Heart left ventricle (tissue), 16 donors: ENCODE measurements around the gene NCOA1. TPM values are rescaled to one million over a fixed set of nuclear protein-coding genes. Genes with fewer than 3 reads are reported as not detected.

Source experiments
- ATAC-seq, 4 donors: fragments of 200-7000 bp; cut with Tn5 transposase; one replicate each; pipeline ENCODE4 v1.9.1; 2020 to 2022; ENCODE audit warnings: moderate library complexity in 4 of 4, mild to moderate bottlenecking in 3 of 4, moderate number of reproducible peaks in 1 of 4
- DNase-seq, 5 donors: peaks; one replicate each; pipeline ENCODE4 v3.0.0-alpha.2; 2020
- H3K27ac ChIP-seq, 12 donors: fragments of 200-600 bp; sonication (generic) in 4 of 12; one replicate each; pipeline versions ENCODE4 v1.5.0 to v1.8.0; 2016 to 2022; ENCODE audit warnings: mild to moderate bottlenecking in 2 of 12
- H3K27me3 ChIP-seq, 9 donors: fragments of 200-600 bp; sonication (generic) in 2 of 9; one replicate each; pipeline versions ENCODE4 v1.5.1 to v1.8.0; 2016 to 2022; ENCODE audit warnings: mild to moderate bottlenecking in 3 of 9
- H3K36me3 ChIP-seq, 9 donors: fragments of 200-600 bp; sonication (generic) in 2 of 9; one replicate each; pipeline versions ENCODE4 v1.5.0 to v1.8.0; 2018 to 2022; ENCODE audit warnings: mild to moderate bottlenecking in 2 of 9
- H3K4me1 ChIP-seq, 12 donors: fragments of 200-600 bp; sonication (generic) in 4 of 12; one replicate each; pipeline versions ENCODE4 v1.5.0 to v1.8.0; 2016 to 2022; ENCODE audit warnings: mild to moderate bottlenecking in 3 of 12
- H3K4me3 ChIP-seq, 12 donors: fragments of 200-600 bp; sonication (generic) in 4 of 12; one replicate each; pipeline versions ENCODE4 v1.5.0 to v1.8.0; 2017 to 2022; ENCODE audit warnings: mild to moderate bottlenecking in 9 of 12, moderate library complexity in 4 of 12
- H3K9me3 ChIP-seq, 12 donors: fragments of 200-600 bp; sonication (generic) in 4 of 12; one replicate each; pipeline versions ENCODE4 v1.5.0 to v1.8.0; 2016 to 2022; ENCODE audit warnings: mild to moderate bottlenecking in 1 of 12
- POLR2A ChIP-seq, 2 donors: fragments of 450-650 bp; IDR thresholded peaks; one replicate each; pipeline ENCODE4 v1.6.1; 2017; ENCODE audit warnings: antibody characterized with exemption in 2 of 2, mild to moderate bottlenecking in 2 of 2, moderate library complexity in 2 of 2
- WGBS, 4 donors: extraction: QIAGEN DNeasy Blood & Tissue Kit in 2 of 4; methylation state at CpG; one replicate each; pipeline versions ENCODE4 v1.1.5 to v1.1.7; 2013 to 2018; 5-methylcytosine and 5-hydroxymethylcytosine counted together
- intact Hi-C, 10 donors: fragments of 100-400 bp; cut with DNase I; formaldehyde crosslinking; loops; one replicate each; pipeline versions ENCODE4 v1.11.1 to v1.14.2; 2022
- polyA plus RNA-seq, 2 donors: library from polyadenylated mRNA; stranded (reverse); fragments of 200-250 nt; gene quantifications; one replicate each; pipeline ENCODE4 v1.2.3, GENCODE V29; 2013
- total RNA-seq, 9 donors: library from RNA; depleted of rRNA in 2 of 9; stranded (reverse); fragments of >200 nt in 2 of 9; fragmentation: NEBNext Ultra II Directional in 3 of 9; extraction: Animal tissue kit (Norgen Biotek cat#: 25700) in 3 of 9; gene quantifications; one replicate each; pipeline versions ENCODE4 v1.1.0 to v1.2.4, GENCODE V29; 2016 to 2023
- TF ChIP-seq, protein P1 (sequence below), 12 donors: fragments of 200-600 bp; sonication (generic) in 4 of 12; IDR thresholded peaks; one replicate each; pipeline versions ENCODE4 v1.5.0 to v1.8.0; 2018 to 2022; ENCODE audit warnings: antibody characterized with exemption in 12 of 12, mild to moderate bottlenecking in 5 of 12
- donor health status: ischemic (EF 13 %, LVEDD 7.1; RV severe dilation, severe dysfunction).
- donor health status: healthy with polysubstance abuse.
- donor health status: DM: no; HTN: yes; CAD: no.
- donor health status: DM: no; HTN: no; CAD: no.
- donor health status: ischemic (EF 25% LVEDD 6.9; RV normal size, moderate dysfunction).
- donor health status: ischemic (EF 25% LVEDD 5.7; RV mildly dilated, moderate dysfunction).
- donor health status: healthy.
- donor health status: DM: yes; HTN: yes; CAD: no.
- donor health status: ischemic (EF 35%, LVEDD 5.7; RV mildly dilated, moderate dysfunction).
- donor health status: nonischemic (EF 11% LVEDD 7.7; RV severe dilation, severe dysfunction).
- donor health status: DM: yes; HTN: yes; CAD: no.
- donor health status: PGD.
- donor health status: ischemic (EF 29% LVEDD 5.4; RV normal size, mild dysfunction).
- donor health status: nonischemic (EF 23%, LVEDD 6.1; RV moderate dilation, normal function).

Gene NCOA1
- total and polyA plus RNA-seq, 11 donors = 8.5 to 42.3 (median 32.4) TPM

DNA sequence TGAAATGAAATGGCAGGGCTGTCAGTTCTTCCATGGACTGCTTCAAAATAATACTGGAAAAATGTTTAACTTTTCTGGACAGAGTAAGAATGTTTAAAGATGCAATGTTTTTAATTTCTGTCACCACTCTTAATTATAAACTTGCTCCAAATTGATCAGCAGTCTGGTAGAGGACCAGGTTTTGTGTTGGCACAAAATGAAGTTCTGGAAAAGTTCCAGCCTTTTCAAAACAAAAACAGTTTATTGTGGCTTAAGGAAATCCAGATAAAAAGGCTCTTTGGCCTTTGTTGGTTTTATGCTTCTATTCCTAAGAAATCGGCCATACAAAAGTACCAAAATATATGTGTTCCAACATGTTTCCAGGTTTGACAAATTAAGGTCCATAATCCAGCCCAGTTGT is 253.3 kb downstream of the NCOA1 start:
- H3K27ac ChIP-seq = no peak overlapping the region
- no peaks in the 10 kb centered on the region for H3K27me3 ChIP-seq
- ATAC-seq (no peak), DNase-seq (no peak)
- H3K9me3 ChIP-seq = no peaks in the 10 kb centered on the region
- 59 to 75% (median 73%) methylated on average over 1 of the region's 1 CpG for WGBS, 4 donors
- H3K4me1 ChIP-seq = peaks cover 0 to 11% (median 0%) of the 10 kb centered on the region in 12 donors
- no peak overlapping the region for H3K4me3 ChIP-seq
- peaks cover 0 to 81% (median 52%) of the 10 kb centered on the region in 9 donors for H3K36me3 ChIP-seq
- no peak for TF ChIP-seq POLR2A (IDR thresholded peaks at IDR 0.05)
- TF ChIP-seq, protein P1, sequence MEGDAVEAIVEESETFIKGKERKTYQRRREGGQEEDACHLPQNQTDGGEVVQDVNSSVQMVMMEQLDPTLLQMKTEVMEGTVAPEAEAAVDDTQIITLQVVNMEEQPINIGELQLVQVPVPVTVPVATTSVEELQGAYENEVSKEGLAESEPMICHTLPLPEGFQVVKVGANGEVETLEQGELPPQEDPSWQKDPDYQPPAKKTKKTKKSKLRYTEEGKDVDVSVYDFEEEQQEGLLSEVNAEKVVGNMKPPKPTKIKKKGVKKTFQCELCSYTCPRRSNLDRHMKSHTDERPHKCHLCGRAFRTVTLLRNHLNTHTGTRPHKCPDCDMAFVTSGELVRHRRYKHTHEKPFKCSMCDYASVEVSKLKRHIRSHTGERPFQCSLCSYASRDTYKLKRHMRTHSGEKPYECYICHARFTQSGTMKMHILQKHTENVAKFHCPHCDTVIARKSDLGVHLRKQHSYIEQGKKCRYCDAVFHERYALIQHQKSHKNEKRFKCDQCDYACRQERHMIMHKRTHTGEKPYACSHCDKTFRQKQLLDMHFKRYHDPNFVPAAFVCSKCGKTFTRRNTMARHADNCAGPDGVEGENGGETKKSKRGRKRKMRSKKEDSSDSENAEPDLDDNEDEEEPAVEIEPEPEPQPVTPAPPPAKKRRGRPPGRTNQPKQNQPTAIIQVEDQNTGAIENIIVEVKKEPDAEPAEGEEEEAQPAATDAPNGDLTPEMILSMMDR (IDR thresholded peaks at IDR 0.05) = no peak
- intact Hi-C loops = no loop called here

DNA sequence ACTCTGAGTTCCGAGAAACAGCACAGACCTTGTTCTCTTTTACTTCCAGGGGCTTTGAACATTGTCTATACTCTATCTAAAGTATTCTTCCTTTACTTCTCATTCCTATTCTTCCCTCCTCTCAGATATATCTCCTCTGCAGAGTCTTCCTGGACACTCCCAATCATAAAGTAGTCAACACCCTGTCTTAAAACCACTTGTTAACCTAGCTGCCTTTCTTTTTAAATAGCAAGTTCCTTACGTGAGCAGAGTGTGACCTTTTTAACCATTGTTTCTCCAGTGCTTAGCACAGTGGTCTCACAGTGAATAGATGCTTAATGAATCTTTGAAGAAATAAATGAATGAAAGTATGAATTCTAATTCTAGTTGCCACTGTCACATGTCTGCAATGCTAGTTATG is 254.8 kb downstream of the NCOA1 start:
- intact Hi-C loops = no loop called here
- no peaks in the 10 kb centered on the region for H3K27me3 ChIP-seq
- ATAC-seq = no peak
- 71 to 74% (median 73%) methylated on average over 2 of the region's 2 CpGs for WGBS, 4 donors
- no peak overlapping the region for H3K4me3 ChIP-seq
- no peak overlapping the region for H3K27ac ChIP-seq
- no peak for TF ChIP-seq POLR2A (IDR thresholded peaks at IDR 0.05)
- TF ChIP-seq, protein P1 (IDR thresholded peaks at IDR 0.05) = no peak
- no peaks in the 10 kb centered on the region for H3K9me3 ChIP-seq
- DNase-seq = no peak
- H3K36me3 ChIP-seq = peaks cover 0 to 77% (median 42%) of the 10 kb centered on the region in 9 donors
- peaks cover 0 to 11% (median 0%) of the 10 kb centered on the region in 12 donors for H3K4me1 ChIP-seq

DNA sequence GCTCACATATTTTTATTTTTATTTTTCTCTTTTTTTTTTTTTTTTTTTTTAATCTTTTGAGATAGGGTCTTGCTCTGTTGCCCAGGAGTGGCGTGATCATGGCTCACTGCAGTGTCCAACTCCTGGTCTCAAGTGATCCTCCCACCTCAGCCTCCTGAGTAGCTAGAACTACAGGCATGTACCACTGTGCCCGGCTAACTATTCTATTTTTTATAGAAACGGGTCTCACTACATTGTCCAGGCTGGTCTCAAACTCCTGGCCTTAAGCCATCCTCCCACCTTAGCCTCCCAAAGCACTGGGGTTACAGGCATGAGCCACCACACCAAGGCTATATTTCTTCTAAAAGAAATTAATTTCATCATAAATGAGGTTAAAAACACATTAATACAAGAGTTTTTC is 256.2 kb downstream of the NCOA1 start:
- H3K36me3 ChIP-seq = peaks cover 0 to 75% (median 34%) of the 10 kb centered on the region in 9 donors
- H3K4me1 ChIP-seq = peaks cover 0 to 11% (median 0%) of the 10 kb centered on the region in 12 donors
- intact Hi-C loops = no loop called here
- 97 to 100% (median 98%) methylated on average over 3 of the region's 3 CpGs for WGBS, 4 donors
- no peak overlapping the region for H3K4me3 ChIP-seq
- no peak for DNase-seq
- H3K9me3 ChIP-seq = no peaks in the 10 kb centered on the region
- no peaks in the 10 kb centered on the region for H3K27me3 ChIP-seq
- no peak overlapping the region for H3K27ac ChIP-seq
- ATAC-seq = no peak
- TF ChIP-seq, protein P1 (IDR thresholded peaks at IDR 0.05) = no peak
- no peak for TF ChIP-seq POLR2A (IDR thresholded peaks at IDR 0.05)

DNA sequence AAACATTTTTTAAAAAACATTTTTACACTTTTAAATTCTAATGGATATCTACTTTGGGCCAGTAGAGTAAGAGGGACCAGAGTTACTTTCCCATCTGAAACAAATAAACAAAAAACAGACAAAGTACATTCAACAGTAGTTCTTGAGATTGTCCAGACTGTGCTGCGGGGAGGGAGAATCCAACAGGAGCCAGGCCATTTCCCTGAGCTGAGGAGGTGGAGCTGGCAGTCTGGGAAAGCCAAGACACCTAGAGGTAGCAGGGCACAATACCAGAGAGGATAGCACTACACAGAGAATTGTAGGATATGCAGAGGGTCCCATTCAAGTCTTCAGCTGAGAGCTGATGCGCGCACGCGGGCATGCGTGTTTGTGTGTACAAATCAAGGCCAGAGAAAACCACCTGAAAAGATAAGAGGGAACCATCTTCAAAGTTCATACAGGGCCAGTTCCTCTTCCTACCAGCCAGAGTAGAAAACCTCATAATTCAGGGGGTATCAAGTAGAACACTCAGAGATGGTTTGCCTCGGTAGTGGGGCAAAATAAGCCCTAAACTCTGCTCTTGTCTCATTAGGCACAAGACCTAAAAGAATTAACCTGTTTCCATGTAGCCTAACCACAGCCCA is 258.1 kb downstream of the NCOA1 start:
- H3K36me3 ChIP-seq = peaks cover 0 to 75% (median 40%) of the 10 kb centered on the region in 9 donors
- no peaks in the 10 kb centered on the region for H3K9me3 ChIP-seq
- no peak overlapping the region for H3K4me3 ChIP-seq
- 91 to 97% (median 95%) methylated on average over 7 of the region's 7 CpGs for WGBS, 4 donors
- DNase-seq = no peak
- peaks cover 0 to 5% (median 0%) of the 10 kb centered on the region in 12 donors for H3K4me1 ChIP-seq
- no peaks in the 10 kb centered on the region for H3K27me3 ChIP-seq
- no peak overlapping the region for H3K27ac ChIP-seq
- intact Hi-C loops = no loop called here
- no peak for ATAC-seq
- no peak for TF ChIP-seq POLR2A (IDR thresholded peaks at IDR 0.05)
- TF ChIP-seq, protein P1 (IDR thresholded peaks at IDR 0.05) = no peak
